Prostate gland (tissue), 2 donors: ENCODE results near the gene SEC63.

Source experiments
- POLR2A ChIP-seq: fragments of 450-650 bp; IDR thresholded peaks from one replicate; pipeline ENCODE4 v1.6.1; 2016; ENCODE audit warnings: antibody characterized with exemption, mild to moderate bottlenecking
- POLR2AphosphoS5 ChIP-seq: sonication (generic); formaldehyde crosslinking; IDR thresholded peaks from one replicate; pipeline ENCODE4 v1.6.1; 2017; ENCODE audit warnings: antibody characterized with exemption
- TF ChIP-seq, protein P1 (sequence below), 4 experiments: fragments of 200-600 bp in 2 of 4; fragments of 450-650 bp in 2 of 4; sonication (generic) in 2 of 4; IDR thresholded peaks; 1 replicate in 3 of 4; 2 replicates in 1 of 4; pipeline ENCODE4 v1.5.1; 2016 to 2019; ENCODE audit warnings: antibody characterized with exemption in 4 of 4, mild to moderate bottlenecking in 2 of 4, moderate library complexity in 2 of 4

DNA sequence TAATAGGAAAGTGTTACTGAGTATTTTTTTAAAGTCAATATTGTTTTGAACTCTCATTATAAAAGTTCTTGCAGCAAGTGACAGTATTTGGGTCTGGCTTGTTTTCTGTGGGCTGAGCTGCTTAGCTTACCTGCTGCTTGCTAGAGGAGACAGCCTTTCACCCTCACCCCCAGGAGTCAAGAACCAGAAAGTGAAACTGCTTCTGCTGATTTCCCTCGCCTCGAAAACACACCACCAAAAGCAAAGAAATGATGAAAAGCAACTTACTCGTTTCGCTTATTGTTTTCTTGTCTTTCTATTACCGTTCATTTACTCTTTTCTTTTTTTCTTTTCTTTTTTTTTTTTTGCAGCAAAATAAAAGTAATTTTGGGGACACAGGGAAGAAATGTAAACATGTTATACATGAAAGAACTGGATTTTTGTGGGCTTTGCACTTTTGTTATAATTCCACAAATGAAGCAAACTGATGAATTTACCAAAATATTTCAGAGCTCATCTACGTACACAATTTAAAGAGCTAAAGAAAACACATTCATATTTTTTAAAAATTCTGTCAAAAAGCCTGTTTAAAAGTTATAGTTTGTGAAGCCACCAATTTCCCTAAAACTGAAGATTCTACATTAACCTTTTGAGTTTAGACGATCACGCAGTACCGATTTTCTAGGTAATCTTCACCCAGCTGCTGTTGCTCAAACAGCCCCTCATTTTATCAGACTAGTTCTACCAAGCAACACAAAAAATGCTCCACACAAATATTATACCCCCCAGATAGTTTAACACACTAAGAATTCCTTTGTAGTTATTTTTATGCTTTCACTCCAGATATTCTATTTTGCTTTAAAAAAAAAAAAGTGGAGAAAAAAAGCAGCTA lies 135.6 kb downstream of the SEC63 start:
- TF ChIP-seq, protein P1, sequence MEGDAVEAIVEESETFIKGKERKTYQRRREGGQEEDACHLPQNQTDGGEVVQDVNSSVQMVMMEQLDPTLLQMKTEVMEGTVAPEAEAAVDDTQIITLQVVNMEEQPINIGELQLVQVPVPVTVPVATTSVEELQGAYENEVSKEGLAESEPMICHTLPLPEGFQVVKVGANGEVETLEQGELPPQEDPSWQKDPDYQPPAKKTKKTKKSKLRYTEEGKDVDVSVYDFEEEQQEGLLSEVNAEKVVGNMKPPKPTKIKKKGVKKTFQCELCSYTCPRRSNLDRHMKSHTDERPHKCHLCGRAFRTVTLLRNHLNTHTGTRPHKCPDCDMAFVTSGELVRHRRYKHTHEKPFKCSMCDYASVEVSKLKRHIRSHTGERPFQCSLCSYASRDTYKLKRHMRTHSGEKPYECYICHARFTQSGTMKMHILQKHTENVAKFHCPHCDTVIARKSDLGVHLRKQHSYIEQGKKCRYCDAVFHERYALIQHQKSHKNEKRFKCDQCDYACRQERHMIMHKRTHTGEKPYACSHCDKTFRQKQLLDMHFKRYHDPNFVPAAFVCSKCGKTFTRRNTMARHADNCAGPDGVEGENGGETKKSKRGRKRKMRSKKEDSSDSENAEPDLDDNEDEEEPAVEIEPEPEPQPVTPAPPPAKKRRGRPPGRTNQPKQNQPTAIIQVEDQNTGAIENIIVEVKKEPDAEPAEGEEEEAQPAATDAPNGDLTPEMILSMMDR (IDR thresholded peaks at IDR 0.05), result no peak
- TF ChIP-seq POLR2A (no peak), POLR2AphosphoS5 (no peak)
